ENCODE measurements around the gene TUT1.
"Not testable (repeated sequence)": the region's sequence is repeated elsewhere in the genome, so short reads cannot be mapped to it uniquely, and the experiment has no call there.

TUT1 gene

GRCh38 chr11:62555464-62556107 is 35.7 kb downstream of the TUT1 start:
- no peak for DNase-seq (ENCODE audit: low read depth)

GRCh38 chr11:62554387-62555167 is 36.7 kb downstream of the TUT1 start:
- DNase-seq (ENCODE audit: low read depth), result no peak

- DNase-seq (ENCODE audit: low read depth), result no peak
These were observed 37.4 kb downstream of the TUT1 start for GRCh38 chr11:62553839-62554361.

- no peak for DNase-seq (ENCODE audit: low read depth)
These were observed 38.1 kb downstream of the TUT1 start for GRCh38 chr11:62553080-62553838.

GRCh38 chr11:62552485-62553079 is 38.7 kb downstream of the TUT1 start:
- DNase-seq (ENCODE audit: low read depth), result no peak

- not testable (repeated sequence) for DNase-seq (ENCODE audit: low read depth)
These were observed 40.8 kb downstream of the TUT1 start for GRCh38 chr11:62550478-62550877.

GRCh38 chr11:62548545-62549335 is 42.6 kb downstream of the TUT1 start:
- no peak for DNase-seq (ENCODE audit: low read depth)

- DNase-seq (ENCODE audit: low read depth), result no peak
These were observed 43.5 kb downstream of the TUT1 start for GRCh38 chr11:62547691-62548281.

GRCh38 chr11:62546929-62547625 is 44.2 kb downstream of the TUT1 start:
- DNase-seq (ENCODE audit: low read depth), result no peak

- no peak for DNase-seq (ENCODE audit: low read depth)
These were observed 44.9 kb downstream of the TUT1 start, which contains the start of gene AHNAK for GRCh38 chr11:62546244-62546928. Gene AHNAK (minus strand): TSS chr11:62546806. CDS start chr11:62536098, 10,708 bp downstream.

GRCh38 chr11:62545437-62546243 is 45.7 kb downstream of the TUT1 start:
- DNase-seq (ENCODE audit: low read depth), result no peak

- no peak for DNase-seq (ENCODE audit: low read depth)
These were observed 46.5 kb downstream of the TUT1 start for GRCh38 chr11:62544581-62545436.

- DNase-seq (ENCODE audit: low read depth), result no peak
These were observed 47.5 kb downstream of the TUT1 start for GRCh38 chr11:62543680-62544444.

- no peak for DNase-seq (ENCODE audit: low read depth)
These were observed 48.4 kb downstream of the TUT1 start for GRCh38 chr11:62542750-62543567.

GRCh38 chr11:62542111-62542745 is 49.1 kb downstream of the TUT1 start:
- DNase-seq (ENCODE audit: low read depth), result no peak

Data from stimulated activated CD8-positive, alpha-beta memory T cell treated with anti-CD3 and anti-CD28 coated beads, Interleukin-12 subunit alpha, Interleukin-12 subunit beta, amount 100 ng/mL, for 4 hours (primary cell).